GM15510 (cell line): Measurements from ENCODE around the gene FAM240A.

Experiments used
- POLR2A ChIP-seq: IDR thresholded peaks from 3 replicates; pipeline ENCODE4 v1.6.1; 2011; ENCODE audit warnings: borderline replicate concordance; ENCODE audit not compliant: insufficient read length; ENCODE audit errors: extremely low read depth

The FAM240A gene

GRCh38 chr3:46580675-46581074, 31.6 kb upstream of the FAM240A start:
- no peak for TF ChIP-seq POLR2A

- no peak for TF ChIP-seq POLR2A
These were observed 27.5 kb upstream of the FAM240A start for GRCh38 chr3:46584598-46585467.

DNA sequence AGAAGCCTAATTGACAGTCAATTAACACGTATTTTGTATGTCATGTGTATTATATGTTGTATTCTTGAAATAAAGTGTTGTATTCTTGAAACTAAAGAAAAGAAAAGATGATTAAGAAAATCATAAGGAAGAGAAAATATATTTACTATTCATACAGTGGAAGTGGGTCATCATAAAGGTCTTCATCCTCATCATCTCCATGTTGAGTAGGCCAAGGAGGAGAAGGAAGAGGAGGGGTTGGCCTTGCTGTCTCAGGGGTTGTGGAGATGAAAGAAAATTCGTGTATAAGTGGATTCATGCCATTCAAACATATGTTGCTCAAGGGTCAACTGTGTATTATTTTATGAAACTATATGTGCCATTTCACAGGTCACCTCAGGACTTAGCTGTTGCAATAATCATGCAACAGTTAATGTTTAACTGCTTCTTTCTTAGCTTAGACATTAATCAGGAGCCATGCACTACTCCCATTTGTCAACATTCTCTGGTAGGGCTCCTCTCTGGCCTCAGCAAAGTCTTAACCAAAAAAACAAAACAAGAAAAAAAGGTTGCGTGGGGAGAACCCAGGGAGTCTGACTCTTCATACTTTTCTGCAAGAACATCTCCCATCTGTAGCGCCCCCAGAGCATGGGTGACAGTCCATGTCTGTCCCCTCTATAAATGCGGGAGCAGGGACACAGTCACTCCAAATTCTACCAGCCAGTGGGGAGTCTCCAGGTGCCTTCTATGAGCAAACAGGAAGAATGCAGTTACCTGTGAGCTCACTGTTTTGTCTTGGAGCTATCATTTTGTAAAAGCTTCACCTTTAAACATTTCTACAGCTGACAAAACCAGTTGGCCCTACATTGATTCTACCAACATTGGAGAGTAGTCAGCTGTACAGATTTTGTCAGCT, 26.3 kb upstream of the FAM240A start:
- TF ChIP-seq POLR2A = no peak

GRCh38 chr3:46586738-46587246, 25.5 kb upstream of the FAM240A start:
- TF ChIP-seq POLR2A = no peak

DNA sequence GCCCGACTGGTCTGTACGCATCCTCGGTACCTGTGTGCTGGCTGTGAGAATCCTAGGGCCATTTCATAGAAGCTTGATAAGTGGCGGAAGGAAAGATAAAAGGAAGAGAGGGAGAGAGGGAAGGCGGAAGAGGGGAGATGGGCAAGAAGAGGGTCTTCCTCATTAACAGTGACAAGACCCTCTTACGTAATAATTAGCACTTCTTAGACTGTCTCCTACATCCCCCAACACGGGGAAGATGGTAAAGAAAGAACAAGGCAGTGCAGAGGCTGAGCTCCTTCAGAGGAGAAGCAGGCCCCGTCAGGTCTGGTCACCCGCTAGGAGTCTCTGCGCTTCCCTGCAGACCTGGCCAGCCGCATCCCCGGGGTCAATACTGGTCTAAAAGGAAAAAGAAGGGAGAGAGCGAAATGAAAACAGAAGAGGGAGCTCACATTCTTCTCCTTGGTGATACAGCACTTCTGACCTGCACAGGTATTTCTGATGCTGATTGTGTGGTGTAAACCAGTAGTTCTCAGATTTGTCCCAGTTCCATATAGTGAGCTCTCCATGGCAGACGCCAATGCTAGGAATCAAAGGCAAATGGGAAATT, 19.0 kb upstream of the FAM240A start:
- TF ChIP-seq POLR2A = no peak

DNA sequence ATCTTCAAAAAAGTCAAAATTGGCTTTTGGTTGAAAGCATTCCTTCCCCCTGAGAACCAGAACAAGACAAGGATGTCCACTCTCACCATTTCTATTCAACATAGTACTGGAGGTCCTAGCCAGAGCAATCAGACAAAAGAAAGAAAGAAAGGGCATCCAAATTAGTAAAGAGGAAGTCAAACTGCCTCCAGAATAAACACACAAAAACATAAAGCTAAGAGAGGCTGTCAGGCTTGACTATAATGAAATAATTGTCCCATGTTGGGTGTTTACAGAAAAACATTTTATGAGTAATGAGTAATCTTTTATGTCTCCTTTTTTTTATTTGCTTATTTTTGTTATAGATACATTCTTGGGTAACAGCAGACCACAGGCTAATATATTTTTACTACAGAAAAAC, 18.3 kb upstream of the FAM240A start:
- TF ChIP-seq POLR2A = no peak

DNA sequence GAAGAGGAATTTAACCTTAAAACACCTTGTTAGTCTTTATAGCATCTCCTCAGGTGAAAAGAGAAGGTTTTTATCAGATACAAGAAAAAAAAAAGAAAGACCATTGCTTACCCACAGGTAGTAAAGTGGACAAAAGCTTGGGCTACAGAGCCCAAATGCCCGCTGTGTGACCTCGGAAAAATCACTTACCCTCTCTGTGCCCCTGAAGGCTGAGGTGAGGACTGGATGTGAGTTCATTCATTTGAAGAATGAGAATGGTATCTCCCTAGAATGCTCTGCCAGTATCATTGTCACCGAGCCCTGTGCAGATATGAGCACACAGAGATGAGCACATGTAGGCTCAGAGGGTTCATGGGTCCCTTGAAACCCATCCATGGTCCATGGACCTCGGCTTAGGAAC, 17.6 kb upstream of the FAM240A start:
- no peak for TF ChIP-seq POLR2A

DNA sequence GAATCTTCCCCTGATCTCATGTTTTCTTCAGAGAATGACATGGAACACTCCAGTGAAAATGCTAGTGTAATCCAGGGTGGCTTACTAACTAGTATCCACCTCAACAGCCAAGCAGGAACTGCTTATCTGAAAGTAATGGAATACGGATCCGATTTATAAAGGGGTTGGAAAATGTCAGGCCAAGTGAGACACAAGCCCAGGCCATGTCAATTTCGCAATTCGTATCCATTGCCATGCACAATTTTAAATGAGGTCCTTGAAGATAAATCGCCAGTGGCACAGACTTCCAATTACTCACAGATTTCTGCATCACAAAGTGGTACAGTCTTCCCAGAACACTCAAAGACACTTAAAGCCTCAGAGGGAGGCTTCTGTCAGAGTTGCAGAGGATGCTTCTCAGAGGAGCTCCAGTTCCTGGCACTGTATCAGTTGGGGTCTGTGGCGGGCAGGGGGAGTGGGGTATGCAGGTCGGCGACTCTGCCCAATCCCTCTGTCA, 16.5 kb upstream of the FAM240A start:
- TF ChIP-seq POLR2A = no peak

GRCh38 chr3:46599590-46599989, 12.7 kb upstream of the FAM240A start:
- TF ChIP-seq POLR2A = no peak

DNA sequence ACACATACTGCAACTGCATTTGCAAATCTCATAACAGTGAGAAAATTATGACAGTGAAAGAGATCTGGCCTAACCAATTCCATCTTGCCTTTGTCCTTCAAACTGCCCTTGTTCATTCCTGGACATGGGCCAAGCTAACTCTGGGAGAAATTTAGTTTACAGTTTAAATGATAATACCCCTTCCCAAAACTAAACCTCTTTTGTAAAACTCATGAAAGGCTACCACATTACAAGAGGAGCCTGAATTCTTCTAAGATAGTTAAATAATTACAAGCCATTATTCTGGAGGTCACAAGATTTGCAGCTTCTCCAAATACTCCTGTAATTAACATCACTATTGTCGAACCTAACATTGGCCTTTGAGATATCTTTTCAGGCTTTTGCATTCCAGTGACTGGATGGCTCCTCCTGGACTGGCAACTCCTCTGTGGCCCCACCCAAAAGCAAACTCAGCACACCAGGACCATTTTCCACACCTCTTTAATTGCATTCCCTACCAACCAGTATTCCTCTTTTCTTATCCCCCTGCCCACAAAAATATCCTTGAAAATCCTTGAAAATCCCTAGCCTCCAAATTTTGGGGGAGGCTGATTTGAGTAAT, 8.8 kb upstream of the FAM240A start:
- TF ChIP-seq POLR2A = no peak

DNA sequence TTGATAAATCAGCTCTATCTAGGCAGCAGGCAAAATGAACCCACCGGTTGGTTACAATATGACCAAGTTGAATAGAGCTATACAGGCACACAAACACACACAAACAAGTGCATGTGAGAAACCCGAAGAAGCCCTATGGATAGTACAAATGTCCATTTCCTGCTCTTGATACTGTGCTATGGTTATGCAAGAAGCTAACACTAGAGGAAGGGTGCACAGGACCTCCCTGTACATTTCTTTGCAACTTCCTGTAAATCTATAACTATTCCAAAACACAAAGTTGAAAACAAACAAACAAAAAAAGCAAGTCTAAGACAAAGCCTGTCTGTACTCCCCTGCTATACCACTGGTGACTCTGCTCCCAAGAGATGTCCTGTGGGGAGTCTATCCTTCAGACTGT, 8.2 kb upstream of the FAM240A start:
- no peak for TF ChIP-seq POLR2A

GRCh38 chr3:46607603-46608028, 4.7 kb upstream of the FAM240A start:
- no peak for TF ChIP-seq POLR2A

DNA sequence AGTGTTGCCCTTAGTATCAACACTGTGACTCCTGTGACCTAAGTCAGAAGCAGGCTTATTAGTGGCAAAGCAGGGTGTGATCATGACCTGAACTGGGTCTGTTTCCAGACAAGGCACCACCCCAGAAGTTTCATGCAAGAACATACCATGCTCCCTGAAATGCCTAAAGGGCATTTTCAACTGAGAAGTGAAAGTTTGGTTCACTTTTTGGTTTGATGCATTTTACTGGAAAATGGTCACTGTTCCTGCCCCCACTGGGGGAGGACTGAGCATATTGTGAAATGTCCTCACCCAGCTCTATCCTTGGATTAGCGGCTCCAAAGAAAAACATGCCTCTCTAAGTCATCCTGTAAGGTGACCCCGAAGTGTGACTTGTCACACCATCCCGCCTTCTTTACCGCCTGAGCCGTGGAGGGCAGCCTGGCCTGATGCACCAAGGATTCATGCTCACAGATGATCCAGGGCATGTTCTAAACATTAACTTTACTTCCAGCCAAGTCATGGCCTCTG, 3.1 kb upstream of the FAM240A start:
- no peak for TF ChIP-seq POLR2A

DNA sequence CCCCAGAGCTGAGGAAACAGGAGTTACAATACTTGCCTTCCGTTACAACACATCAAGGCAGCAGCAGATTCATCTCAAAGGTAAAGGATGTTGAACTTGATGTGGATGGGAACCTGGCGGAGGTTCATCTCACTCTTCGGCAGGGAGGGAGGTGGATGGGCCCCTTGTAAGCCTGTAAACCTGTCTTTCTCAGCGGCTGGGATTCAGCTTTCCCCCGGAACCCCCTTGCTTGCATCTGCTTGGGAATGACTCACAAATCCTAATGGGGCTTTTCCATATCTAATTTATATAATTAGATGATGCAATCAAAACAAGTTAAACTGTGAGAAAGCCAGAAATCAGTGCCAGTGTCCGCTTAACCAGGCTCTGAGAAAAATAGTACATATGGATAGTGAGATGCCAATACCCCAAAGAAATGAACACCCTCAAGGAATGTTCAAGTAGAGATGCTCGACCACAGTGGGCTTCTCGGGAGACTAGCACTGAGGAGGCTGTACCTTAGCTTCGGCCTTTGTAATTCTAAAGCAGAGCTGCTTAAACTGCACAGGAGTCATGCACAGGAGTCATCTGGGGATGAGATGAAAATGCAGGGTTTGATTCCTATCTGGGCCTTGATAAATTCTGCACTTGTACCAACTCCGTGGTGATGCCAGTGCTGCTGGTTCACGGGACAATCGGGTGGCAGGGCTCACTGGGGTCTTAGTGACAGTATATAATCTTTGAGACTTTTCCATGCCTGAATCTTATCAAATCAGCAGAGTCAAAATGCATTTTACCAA, 2.2 kb upstream of the FAM240A start:
- TF ChIP-seq POLR2A = no peak

DNA sequence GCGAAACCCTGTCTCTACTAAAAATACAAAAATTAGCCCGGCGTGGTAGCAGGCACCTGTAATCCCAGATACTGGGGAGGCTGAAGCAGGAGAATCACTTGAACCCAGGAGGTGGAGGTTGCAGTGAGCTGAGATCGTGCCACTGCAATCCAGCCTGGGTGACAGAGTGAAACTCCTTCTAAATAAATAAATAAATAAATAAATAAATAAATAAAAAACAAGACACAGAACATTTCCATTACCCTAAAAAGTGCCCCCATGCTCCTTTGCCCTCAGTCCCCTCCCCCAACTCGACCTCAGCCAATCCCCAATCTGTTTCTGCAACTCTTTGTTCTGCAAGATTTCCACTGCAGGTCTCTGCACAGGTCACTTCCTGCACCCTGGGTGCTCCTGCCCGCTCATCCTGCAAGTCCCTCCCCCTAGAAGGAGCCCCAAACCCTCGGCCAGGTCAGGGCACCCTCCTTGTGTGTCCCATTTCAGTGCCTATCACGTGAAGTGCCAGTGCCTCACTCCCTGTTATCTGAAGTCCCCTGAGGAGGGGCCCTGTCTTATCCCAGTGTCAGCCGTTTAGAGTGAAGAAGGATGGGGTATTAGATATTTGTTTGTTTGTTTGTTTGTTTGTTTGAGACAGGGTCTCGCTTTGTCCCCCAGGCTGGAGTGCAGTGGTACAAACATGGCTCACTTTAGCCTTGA, 1.1 kb downstream of the FAM240A start:
- no peak for TF ChIP-seq POLR2A
